GM19043 (cell line): ENCODE data around the gene TUBGCP4.
A peak's percentile ranks its signal among the peaks of the same experiment; 100 is the strongest.
"Not testable (repeated sequence)": the region's sequence is repeated elsewhere in the genome, so short reads cannot be mapped to it uniquely, and the experiment has no call there.

Experiments used
- ATAC-seq: cut with Tn5 transposase; IDR thresholded peaks from one replicate; pipeline ENCODE4 v1.9.1; 2021; ENCODE audit warnings: low read depth; ENCODE audit not compliant: unreplicated experiment

TUBGCP4 gene

DNA sequence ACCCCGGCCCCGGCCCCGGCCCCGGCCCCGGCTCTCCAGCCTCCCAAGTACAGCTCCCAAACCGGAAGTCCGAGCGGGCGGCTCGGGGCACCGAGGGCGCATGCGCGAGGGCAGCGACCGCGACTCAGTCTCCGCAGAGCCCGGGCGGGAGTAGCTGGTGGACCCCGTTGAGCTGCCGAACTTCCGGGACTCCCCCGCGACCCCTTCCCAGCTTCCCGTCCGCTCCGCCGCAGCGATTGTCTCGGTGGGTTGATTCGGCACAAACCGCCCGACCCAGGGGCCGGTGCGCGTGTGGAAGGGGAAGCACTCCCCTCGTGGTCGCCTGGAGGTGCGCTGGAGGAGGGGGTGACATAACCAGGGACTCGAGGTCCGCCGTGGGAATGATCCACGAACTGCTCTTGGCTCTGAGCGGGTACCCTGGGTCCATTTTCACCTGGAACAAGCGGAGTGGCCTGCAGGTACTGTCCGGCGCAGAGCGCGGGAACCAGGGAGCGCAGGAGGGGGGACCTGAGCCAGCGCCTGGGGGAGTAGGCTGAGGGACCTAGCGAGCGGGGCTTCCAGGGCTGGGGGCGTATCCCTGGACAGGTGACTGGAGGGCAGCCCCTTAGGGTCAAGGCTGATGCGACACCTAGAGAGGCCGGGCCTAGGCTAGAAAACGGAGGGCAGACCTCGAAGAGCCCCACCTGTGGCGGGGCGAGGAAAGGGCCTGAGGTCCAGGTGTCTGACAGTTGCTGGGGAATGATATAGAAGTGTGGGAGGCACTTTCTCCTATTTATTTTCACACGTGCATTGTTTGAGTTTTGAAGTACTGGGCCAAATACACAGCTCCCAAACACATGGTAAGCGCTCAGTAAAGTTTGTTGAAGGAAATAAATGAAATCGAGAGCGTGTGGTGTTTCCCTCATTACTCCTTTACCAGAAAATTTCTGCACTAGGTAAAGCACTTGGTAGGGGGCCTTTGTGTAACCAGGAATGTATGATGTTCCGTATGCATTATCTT is at the start of gene TUBGCP4, which contains the start of gene ZSCAN29:
TSS of gene TUBGCP4 (plus strand) at position 127 of the 1,000 bp plus-strand sequence. CDS start at position 381, 254 bp downstream.
TSS of gene ZSCAN29 (minus strand) at position 69 of the 1,000 bp plus-strand sequence. CDS start 1,130 bp downstream, outside the sequence.
- peak; percentile 79 for ATAC-seq

GRCh38 chr15:43325039-43325684 is 45.7 kb upstream of the TUBGCP4 start:
- no peak for ATAC-seq

DNA sequence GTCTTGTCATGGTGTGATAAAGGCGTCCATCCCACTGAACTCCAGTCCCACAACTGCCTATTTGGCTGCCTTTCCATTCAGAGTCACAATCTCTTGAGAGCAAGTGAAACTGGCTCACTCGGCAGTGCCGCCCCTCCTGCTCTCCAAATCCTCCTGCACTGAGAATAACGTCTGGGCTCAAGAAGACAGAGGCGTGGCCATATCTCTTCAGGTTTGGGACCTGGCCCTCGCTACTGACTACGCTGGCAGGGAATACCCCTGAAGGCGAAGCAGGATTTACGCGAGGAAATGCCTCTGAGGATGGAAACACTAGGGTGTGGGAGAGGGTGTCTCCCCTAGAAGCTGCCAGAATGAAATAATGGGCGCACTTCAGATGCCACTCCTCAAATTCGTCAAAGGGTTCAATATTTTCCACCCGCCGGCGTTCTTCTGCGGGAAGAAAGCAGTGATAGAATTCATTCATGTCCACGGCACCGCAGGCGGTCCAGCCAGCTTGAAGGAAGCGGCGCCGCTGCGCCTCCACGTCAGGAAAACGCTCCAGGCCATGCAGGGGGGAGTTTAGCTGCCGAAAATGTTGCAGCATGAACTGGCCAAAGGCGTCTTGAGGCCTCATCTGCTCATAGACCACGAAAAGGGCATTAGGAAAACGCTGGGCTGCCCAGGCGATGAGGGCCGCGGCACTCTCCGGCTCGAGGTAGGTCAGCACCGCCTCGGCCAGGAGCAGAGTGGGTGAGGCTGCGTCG is 41.5 kb upstream of the TUBGCP4 start:
- ATAC-seq: no peak

GRCh38 chr15:43329960-43330779 is 40.7 kb upstream of the TUBGCP4 start, which contains the start of gene LCMT2:
LCMT2 (minus strand) TSS chr15:43330573; CDS start chr15:43330489, 84 bp downstream.
- ATAC-seq: peak; percentile 84

GRCh38 chr15:43330780-43331087 is 40.2 kb upstream of the TUBGCP4 start:
- peak; percentile 16 for ATAC-seq

GRCh38 chr15:43346305-43346704 is 24.6 kb upstream of the TUBGCP4 start:
- ATAC-seq: no peak

GRCh38 chr15:43347114-43347513 is 23.8 kb upstream of the TUBGCP4 start:
- ATAC-seq: no peak

- ATAC-seq: no peak
These were observed 18.1 kb upstream of the TUBGCP4 start for GRCh38 chr15:43352693-43353382.

GRCh38 chr15:43360821-43361220 is 10.1 kb upstream of the TUBGCP4 start:
- ATAC-seq: no peak

DNA sequence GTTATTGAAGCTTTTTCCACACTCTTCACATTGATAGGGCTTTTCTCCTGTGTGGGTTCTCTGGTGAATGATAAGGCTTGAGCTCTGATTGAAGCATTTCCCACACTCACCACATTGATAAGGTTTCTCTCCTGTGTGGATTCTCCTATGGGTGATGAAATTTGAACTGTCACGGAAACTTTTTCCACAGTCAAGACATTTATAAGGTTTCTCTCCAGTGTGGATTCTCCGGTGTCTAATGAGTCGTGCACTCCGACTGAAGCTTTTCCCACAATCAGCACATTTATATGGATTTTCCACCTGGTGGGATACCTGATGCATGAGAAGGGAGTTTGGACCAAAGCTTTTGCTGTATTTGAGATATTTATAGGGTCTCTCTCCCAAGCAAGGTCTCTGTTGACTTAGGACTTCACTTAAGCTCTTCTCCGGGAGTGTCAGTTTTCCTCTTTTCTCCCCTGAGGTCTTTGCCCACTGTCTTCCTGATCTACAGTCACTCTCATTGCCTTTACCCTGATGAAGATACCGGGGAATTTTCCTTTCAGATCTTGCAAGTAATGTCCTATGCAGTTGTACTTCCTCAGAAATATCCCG is 9.5 kb upstream of the TUBGCP4 start:
- ATAC-seq: no peak

DNA sequence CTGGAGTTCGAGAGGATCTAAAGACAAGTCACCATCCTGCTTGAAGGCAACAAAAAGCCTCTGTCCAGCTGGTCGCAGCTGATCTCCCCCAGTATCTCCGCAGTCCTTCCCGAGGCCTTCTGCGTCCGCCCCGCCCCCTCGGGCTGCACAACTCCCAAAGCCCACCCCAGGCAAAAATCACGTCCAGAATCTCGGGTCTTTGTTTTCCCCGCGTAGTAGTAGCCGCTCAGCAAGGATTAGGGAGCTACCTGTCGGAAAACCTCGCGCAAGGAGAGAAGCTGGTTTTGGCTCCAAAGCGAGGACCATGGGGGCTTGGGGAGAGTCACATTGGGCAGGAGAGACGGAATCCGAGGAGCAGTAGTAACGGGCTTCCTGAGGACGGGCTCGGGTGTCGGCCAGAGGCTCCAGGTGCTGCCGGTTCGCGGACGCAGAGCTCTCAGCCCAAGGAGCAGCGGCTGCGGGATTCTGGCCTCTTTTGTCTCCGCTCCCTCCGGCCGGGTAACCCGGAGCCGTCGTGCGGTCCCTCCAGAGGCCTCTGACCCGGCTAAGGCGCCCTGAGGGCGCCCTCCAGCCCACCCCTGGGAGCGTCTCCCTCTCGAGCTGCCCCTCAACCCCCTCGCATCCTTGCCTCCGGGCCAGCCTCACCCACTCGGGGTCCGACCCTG is 459 bp upstream of the TUBGCP4 start:
- peak; percentile 34 for ATAC-seq

- ATAC-seq: no peak
These were observed 5.3 kb downstream of the TUBGCP4 start for GRCh38 chr15:43376017-43376705.

DNA sequence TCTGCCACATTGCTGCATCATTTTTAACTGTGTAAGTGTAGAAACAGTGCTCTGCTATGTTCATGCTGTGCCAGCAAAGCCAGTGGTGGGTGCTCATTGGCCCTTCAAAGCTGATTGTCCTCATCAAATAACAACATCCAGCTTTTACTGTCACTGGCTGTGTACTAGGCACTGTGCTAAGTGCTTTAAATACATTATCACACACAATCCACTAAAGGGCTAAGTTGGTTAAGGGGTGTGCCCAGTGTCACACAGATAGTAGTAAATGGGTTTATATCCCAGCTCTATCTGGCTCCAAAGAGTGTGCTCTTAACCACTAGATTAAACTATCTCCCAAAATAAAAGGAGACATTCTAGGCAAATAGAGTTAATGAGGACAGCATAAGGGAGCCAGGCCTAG is 7.7 kb downstream of the TUBGCP4 start:
- ATAC-seq: no peak

GRCh38 chr15:43382310-43382709 is 11.4 kb downstream of the TUBGCP4 start:
- no peak for ATAC-seq

- ATAC-seq: no peak
These were observed 12.2 kb downstream of the TUBGCP4 start for GRCh38 chr15:43383070-43383469.

DNA sequence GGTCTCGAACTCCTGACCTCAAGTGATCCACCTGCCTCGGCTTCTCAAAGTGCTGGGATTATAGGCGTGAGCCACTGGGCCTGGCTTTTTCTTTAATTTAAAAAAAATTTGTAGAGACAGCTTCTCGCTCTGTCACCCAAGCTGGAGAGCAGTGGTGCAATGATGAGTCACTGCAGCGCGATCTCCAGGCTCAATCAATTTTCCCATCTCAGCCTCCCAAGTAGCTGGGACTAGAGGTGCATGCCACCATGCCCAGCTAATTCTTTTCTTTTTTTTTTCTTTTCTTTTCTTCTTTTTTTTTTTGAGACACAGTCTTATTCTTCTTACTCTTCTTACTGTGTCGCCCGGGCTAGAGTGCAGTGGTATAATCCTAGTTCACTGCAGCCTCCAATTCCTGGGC is 19.8 kb downstream of the TUBGCP4 start:
- ATAC-seq: no peak

DNA sequence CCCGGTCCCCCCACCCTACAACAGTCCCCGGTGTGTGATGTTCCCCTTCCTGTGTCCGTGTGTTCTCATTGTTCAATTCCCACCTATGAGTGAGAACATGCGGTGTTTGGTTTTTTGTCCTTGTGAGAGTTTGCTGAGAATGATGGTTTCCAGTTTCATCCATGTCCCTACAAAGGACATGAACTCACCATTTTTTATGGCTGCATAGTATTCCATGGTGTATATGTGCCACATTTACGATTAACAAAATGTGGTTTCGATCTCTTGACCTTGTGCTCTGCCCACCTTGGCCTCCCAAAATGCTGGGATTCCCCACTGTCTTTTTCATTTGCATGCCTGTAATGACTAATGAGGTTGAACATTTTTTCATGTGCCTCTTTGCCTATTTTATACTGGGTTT is 22.7 kb downstream of the TUBGCP4 start:
- ATAC-seq: not testable (repeated sequence)

DNA sequence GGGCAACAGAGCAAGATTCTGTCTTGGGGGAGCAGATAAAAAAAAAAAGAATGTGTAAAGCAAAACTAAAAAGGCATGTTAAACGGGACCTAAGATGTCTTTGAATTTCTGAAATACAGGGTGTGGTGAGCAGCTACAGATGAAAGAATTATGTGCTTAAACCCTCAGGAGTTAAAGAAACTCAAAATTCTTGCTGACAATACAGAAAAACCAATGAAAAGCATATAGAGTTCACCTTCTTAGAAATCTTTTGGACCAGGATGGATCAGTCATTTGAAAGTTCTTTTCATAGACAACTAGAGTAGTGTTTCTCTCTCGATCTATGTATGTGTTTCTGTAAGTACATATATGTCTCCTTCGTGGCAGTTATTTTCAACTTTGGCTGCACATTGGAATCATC is 31.4 kb downstream of the TUBGCP4 start:
- no peak for ATAC-seq
